Erythroblast (primary cell): Measurements from ENCODE around the gene KRTAP4-16.

Experiments used
- GATA1 ChIP-seq: IDR thresholded peaks from 2 replicates; pipeline ENCODE4 v1.6.1; 2011; ENCODE audit warnings: low read depth, mild to moderate bottlenecking, control low read depth, low read length, moderate library complexity
- POLR2A ChIP-seq: IDR thresholded peaks from 2 replicates; pipeline ENCODE4 v1.6.1; 2011; ENCODE audit warnings: mild to moderate bottlenecking, low read length

DNA sequence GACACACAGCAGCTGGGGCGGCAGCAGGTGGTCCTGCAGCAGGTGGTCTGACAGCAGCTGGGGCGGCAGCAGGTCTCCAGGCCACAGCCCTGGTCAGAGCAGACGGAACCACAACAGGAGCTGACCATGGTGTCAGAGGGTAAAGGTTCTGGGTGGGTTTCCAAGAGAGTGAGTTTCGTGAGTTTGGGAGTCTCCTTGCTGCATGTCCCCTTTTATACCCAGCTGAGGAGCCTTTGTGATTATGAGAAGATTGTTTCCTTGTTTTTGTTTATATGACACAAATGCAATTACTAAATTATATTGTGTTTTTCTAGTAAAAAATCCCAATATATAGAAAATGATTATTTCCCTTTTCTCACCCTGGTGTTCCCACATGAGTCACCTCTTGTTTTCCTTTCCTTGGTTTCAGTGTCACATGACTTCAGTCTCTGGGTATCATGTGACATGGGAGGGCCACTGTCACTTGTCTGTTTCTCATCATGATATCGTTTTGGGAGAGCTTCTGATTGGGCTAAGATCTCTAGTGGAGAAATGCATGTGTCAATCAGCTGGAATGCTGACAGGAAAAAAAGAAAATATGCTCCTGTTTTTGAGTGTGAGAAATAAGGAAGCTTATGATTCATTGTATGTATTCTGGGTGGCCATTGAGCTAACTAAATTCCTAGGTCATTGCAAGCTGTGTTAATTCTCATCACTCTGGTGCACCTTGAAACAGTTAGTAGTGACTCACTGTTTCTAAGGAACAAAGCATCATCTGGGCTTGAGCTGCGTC is 38.5 kb upstream of the KRTAP4-16 start, which contains the start of gene KRTAP4-6:
- TF ChIP-seq POLR2A: no peak
- no peak for TF ChIP-seq GATA1
